Ureter (tissue), 1 donor: ENCODE results near the gene PC. TPM values are rescaled to one million over a fixed set of nuclear protein-coding genes. Genes with fewer than 3 reads are reported as not detected.
"Not testable (repeated sequence)": the region's sequence is repeated elsewhere in the genome, so short reads cannot be mapped to it uniquely, and the experiment has no call there.

Source experiments
- DNase-seq: peaks from one replicate; pipeline ENCODE4 v3.0.0-alpha.2; 2020; ENCODE audit warnings: low spot score
- total RNA-seq: library from RNA; stranded (reverse); gene quantifications from one replicate; pipeline ENCODE4 v1.2.4, GENCODE V29; 2023
- donor health status: DM: yes; HTN: yes; CAD: no.

Gene PC
- total RNA-seq, 1 donor from 2014 or later: 12.7 TPM

- DNase-seq: no peak
Measured at GRCh38 chr11:66978717-66979116, 20.5 kb upstream of the PC start.

- no peak for DNase-seq
Measured at GRCh38 chr11:66978229-66978628, 20.0 kb upstream of the PC start.

- DNase-seq: no peak
Measured at GRCh38 chr11:66976925-66977324, 18.7 kb upstream of the PC start.

- DNase-seq: no peak
Measured at GRCh38 chr11:66976028-66976467, 17.9 kb upstream of the PC start.

GRCh38 chr11:66975405-66976027 is 17.3 kb upstream of the PC start:
- DNase-seq: no peak

- no peak for DNase-seq
Measured at GRCh38 chr11:66974724-66975404, 16.7 kb upstream of the PC start, which contains the start of gene C11orf86. Gene C11orf86, plus strand, starts transcription at chr11:66975304. Its CDS starts 59 bp downstream, at chr11:66975363.

GRCh38 chr11:66973956-66974580 is 15.9 kb upstream of the PC start:
- DNase-seq: no peak

GRCh38 chr11:66971488-66971887 is 13.3 kb upstream of the PC start:
- DNase-seq: no peak

GRCh38 chr11:66970807-66971442 is 12.7 kb upstream of the PC start:
- peak; percentile 73 for DNase-seq

GRCh38 chr11:66970371-66970806 is 12.2 kb upstream of the PC start:
- DNase-seq: no peak

- DNase-seq: no peak
Measured at GRCh38 chr11:66969584-66970225, 11.5 kb upstream of the PC start.

- DNase-seq: no peak
Measured at GRCh38 chr11:66967670-66968425, 9.7 kb upstream of the PC start.

- no peak for DNase-seq
Measured at GRCh38 chr11:66966351-66966750, 8.2 kb upstream of the PC start.

GRCh38 chr11:66964495-66964894 is 6.3 kb upstream of the PC start:
- DNase-seq: no peak

GRCh38 chr11:66962801-66963200 is 4.6 kb upstream of the PC start:
- no peak for DNase-seq

- no peak for DNase-seq
Measured at GRCh38 chr11:66962247-66962646, 4.1 kb upstream of the PC start.

GRCh38 chr11:66961691-66962213 is 3.6 kb upstream of the PC start:
- not testable (repeated sequence) for DNase-seq

- DNase-seq: no peak
Measured at GRCh38 chr11:66958956-66959274, 732 bp upstream of the PC start.

GRCh38 chr11:66957971-66958231 is 282 bp downstream of the PC start:
- DNase-seq: no peak

- no peak for DNase-seq
Measured at GRCh38 chr11:66956689-66957290, 1.4 kb downstream of the PC start.
